ENCODE measurements around the gene THSD4.

Gene THSD4

DNA sequence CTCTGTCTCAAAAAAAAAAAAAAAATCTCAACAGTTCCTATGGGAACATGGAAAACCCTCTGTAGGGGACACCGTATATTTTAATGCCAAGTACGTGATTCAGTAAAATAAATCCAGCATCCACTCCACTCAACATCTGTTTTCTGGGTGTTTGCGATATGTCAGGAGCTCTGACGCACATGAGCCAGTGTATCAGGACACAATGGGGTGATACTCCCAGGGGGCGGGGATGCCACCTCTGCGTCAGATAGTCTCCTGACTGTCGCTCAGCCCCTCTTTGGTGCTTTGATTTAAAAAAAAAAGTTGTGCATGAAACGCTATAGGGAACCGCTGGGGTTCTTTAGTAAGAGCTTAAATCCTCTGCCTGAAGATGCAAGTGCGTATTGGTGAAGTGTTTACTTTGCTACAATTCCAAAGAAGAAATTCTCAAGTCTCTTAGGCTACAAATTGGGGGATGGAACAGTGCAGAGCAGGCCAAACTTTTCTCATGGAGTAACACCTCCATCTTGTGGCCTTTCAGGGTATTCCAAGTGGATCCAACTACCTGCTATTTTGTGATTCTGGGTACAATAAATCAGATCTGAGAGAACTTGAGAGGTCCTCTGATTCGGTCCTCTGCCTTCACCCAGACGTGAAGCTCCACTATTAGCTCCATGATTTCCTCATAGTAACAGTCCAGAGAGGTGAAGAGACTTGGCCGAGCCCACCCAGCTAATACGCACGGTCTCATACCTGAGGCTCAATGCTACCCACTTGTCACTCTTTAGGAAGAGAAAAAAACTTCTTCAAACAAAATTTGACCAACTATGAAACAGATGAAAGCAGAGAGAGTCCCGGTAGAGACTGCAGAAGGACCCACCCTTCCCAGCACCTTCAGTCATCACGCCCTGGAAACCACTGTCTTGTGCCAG, 685.8 kb downstream of the THSD4 start:
- Histone ChIP-seq H3K36me3 (no peaks in the 10 kb centered on the region), H3K9me3 (ENCODE audit: severe bottlenecking) (no peaks in the 10 kb centered on the region), H3K27ac (no peak overlapping the region), H3K27me3 (ENCODE audit: insufficient read depth, low read depth, severe bottlenecking) (no peaks in the 10 kb centered on the region), H3K4me3 (ENCODE audit: low read depth, low read length) (no peak overlapping the region)
- TF ChIP-seq CTCF (IDR thresholded peaks at IDR 0.05; ENCODE audit: low read depth, low read length): peak; percentile 68
- DNase-seq: peak; percentile 32

DNA sequence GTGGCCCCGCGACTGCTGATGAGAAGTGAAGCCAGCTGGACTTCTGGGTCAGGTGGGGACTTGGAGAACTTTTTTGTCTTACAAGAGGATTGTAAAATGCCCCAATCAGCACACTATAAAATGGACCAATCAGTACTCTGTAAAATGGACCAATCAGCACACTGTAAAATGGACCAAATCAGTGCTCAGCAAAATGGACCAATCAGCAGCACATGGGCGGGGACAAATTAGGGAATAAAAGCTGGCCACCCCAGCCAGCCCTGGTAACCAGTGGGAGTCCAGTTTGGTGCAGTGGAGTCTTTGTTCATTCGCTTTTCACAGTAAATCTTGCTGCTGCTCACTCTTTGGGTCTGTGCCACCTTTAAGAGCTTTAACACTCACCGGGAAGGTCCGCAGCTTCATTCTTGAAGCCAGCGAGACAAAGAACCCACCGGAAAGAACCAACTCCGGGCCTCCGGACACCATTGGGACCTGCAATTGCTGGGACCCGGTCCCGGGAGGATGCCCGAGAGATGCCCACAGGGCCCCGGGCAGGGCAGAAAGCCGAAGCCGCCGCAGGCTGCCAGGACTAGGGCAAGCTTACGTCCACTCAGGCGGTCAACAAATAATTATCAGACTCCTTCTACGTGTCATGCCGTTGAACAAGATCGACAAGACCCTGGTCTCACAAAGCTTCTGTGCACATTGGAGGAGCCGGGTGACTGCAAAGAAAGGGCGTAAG, 686.8 kb downstream of the THSD4 start:
- Histone ChIP-seq H3K27me3 (ENCODE audit: insufficient read depth, low read depth, severe bottlenecking) (no peaks in the 10 kb centered on the region), H3K36me3 (no peaks in the 10 kb centered on the region), H3K27ac (no peak overlapping the region), H3K9me3 (ENCODE audit: severe bottlenecking) (no peaks in the 10 kb centered on the region), H3K4me3 (ENCODE audit: low read depth, low read length) (no peak overlapping the region)
- no peak for TF ChIP-seq CTCF (IDR thresholded peaks at IDR 0.05; ENCODE audit: low read depth, low read length)
- DNase-seq: no peak

DNA sequence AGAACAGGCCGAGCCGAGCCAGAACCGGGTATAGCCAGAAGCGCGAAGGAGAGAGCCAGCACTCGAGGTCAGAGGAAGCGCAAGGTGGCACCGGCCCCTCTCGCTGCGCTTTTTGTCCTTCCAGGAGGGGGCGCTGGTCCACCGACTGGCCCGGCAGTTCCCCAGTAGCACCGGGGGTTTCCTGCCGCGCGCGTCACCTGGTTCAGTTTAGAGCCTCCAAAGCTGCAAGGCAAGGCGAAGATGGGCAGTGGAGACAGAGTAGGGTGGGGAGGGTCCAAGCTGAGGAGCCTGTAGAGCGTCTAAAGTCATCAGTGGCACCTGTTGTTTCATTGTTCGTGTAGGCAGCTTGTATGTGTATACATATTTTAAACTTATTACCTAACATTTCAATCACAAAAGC, 687.5 kb downstream of the THSD4 start:
- H3K4me3 ChIP-seq (ENCODE audit: low read depth, low read length): no peak overlapping the region
- no peaks in the 10 kb centered on the region for H3K27me3 ChIP-seq (ENCODE audit: insufficient read depth, low read depth, severe bottlenecking)
- TF ChIP-seq CTCF (IDR thresholded peaks at IDR 0.05; ENCODE audit: low read depth, low read length): peak; percentile 62
- no peak overlapping the region for H3K27ac ChIP-seq
- no peaks in the 10 kb centered on the region for H3K36me3 ChIP-seq
- DNase-seq: no peak
- H3K9me3 ChIP-seq (ENCODE audit: severe bottlenecking): no peaks in the 10 kb centered on the region

DNA sequence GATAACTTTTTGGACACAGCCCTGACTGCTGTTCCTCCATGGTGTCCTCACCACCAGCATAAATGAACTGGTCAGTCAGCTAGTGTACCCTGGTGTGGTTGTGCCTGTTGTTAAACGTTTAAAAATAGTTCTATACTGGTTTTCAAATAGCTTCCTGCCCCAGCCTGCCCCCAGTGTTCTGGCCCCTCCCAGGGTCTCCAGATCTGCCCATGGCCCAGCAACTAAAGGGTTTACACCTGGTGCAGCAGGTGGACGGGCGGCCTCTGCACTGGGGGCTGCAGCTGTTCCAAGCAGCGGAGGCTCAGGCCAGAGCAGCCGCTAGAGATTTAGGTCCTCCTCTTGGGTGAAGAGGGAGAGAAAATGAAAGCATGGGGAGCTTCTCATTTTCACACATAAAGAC, 689.0 kb downstream of the THSD4 start:
- no peak overlapping the region for H3K4me3 ChIP-seq (ENCODE audit: low read depth, low read length)
- H3K27ac ChIP-seq: no peak overlapping the region
- H3K9me3 ChIP-seq (ENCODE audit: severe bottlenecking): no peaks in the 10 kb centered on the region
- H3K36me3 ChIP-seq: no peaks in the 10 kb centered on the region
- DNase-seq: peak; percentile 20
- TF ChIP-seq CTCF (IDR thresholded peaks at IDR 0.05; ENCODE audit: low read depth, low read length): no peak
- peaks cover 10% of the 10 kb centered on the region for H3K27me3 ChIP-seq (ENCODE audit: insufficient read depth, low read depth, severe bottlenecking)

DNA sequence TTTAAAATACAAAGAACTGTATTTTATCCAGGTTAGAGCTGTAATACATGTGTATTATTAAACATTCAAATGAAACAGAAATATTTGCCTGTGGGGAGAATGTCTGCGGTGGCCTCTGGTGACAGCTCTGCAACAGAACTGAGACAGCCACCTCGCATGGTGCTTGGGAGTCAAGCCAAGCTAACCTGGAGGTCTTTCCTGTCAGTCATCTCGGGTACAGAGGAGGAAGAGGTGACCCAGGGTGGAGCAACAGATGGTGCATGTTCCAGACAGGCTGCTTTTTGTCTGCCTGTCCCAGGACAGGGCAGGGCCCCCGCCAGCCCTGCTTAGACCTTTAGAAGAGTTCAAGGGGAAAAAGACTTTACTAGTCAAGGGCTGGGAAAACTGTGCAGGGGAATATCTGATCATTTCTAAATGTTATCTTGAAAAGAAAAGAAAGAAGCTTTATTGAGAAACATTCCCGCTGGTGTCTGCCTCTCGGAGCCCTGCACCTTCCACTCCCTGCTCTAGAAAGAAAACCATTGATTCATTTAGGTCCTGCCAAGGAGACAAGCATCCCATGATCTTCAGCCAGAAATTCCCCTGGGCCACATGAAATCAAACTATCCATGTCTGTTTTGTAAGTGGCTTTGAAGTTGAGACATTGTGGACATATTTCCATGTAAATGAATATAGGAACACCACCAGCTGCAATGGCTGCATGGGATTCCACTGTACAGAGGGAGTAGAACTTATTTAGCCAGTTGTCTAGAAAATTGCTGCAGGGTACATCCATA, 689.6 kb downstream of the THSD4 start:
- no peak overlapping the region for H3K27ac ChIP-seq
- H3K4me3 ChIP-seq (ENCODE audit: low read depth, low read length): no peak overlapping the region
- H3K9me3 ChIP-seq (ENCODE audit: severe bottlenecking): no peaks in the 10 kb centered on the region
- peaks cover 10% of the 10 kb centered on the region for H3K27me3 ChIP-seq (ENCODE audit: insufficient read depth, low read depth, severe bottlenecking)
- DNase-seq: peak; percentile 26
- TF ChIP-seq CTCF (IDR thresholded peaks at IDR 0.05; ENCODE audit: low read depth, low read length): no peak
- no peaks in the 10 kb centered on the region for H3K36me3 ChIP-seq
